Activated CD8-positive, alpha-beta memory T cell treated with anti-CD3 and anti-CD28 coated beads, Interleukin-2, amount 50 U/mL, for 1 hour (primary cell): ENCODE measurements around the gene PTPRD.

Experiments
- DNase-seq: peaks from one replicate; pipeline ENCODE4 v3.0.0-alpha.2; 2020; ENCODE audit errors: extremely low read depth

Gene PTPRD

DNA sequence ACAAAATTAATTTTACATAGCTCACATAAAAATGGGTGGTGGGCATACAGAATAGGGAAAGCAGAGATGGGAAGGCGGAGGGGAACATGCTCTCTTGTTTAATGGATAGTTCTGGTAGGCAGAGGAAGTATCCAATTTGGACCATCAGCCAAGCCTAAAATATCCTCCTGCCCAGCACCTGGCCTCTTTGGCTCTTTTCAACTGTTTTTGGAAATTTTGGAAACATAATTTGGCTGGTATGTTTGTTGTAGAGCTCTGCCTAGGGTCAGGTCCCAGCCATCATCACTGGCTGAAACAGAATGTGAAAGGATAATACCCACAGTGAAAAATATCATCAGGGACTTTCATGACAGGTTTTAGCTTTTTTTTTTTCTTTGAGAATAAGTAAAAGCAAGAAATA, 2345.9 kb downstream of the PTPRD start:
- no peak for DNase-seq

DNA sequence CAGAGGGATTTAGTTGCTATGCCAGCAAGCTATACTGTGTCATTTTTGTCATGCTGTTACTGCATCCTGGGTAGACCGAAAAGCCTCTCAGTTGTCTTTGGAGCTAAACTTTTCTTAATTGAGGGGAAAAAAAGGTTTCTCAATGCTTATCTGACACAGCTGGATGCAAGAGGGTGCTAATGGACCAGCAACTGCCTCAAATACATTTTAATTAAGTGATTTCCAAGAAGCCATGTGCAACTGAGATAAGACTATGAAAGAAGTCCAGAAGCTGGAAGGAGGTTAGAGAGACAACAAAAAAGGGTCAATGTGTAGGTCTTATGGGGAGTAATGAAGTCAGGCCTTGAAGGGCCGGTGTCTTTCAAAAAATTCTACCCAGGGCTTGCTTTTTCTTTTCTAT, 2347.5 kb downstream of the PTPRD start:
- no peak for DNase-seq
